Stimulated activated effector memory CD8-positive, alpha-beta T cell treated with anti-CD3 and anti-CD28 coated beads, Interleukin-12 subunit alpha, Interleukin-12 subunit beta, amount 100 ng/mL, for 72 hours (primary cell): Measurements from ENCODE around the gene GLB1L3.

ENCODE experiments used
- ATAC-seq: fragments of 150-1000 bp; cut with Tn5 transposase; 2 replicates; pipeline ENCODE4 v1.10.0; 2021
- DNase-seq, 2 donors: peaks; one replicate each; pipeline ENCODE4 v3.0.0; 2021 to 2022; ENCODE audit warnings: low spot score in 2 of 2
- H3K27ac Mint-ChIP-seq: one replicate; pipeline ENCODE4 v1.8.0; 2022; ENCODE audit warnings: mild to moderate bottlenecking, mixed read lengths
- H3K36me3 Mint-ChIP-seq: one replicate; pipeline ENCODE4 v1.8.0; 2022; ENCODE audit warnings: mild to moderate bottlenecking, mixed read lengths
- H3K4me1 Mint-ChIP-seq: one replicate; pipeline ENCODE4 v1.8.0; 2022; ENCODE audit warnings: mixed read lengths
- H3K4me3 Mint-ChIP-seq: one replicate; pipeline ENCODE4 v1.8.0; 2022; ENCODE audit warnings: mild to moderate bottlenecking, mixed read lengths
- H3K9me3 Mint-ChIP-seq: one replicate; pipeline ENCODE4 v1.8.0; 2022; ENCODE audit warnings: mixed read lengths

The GLB1L3 gene

DNA sequence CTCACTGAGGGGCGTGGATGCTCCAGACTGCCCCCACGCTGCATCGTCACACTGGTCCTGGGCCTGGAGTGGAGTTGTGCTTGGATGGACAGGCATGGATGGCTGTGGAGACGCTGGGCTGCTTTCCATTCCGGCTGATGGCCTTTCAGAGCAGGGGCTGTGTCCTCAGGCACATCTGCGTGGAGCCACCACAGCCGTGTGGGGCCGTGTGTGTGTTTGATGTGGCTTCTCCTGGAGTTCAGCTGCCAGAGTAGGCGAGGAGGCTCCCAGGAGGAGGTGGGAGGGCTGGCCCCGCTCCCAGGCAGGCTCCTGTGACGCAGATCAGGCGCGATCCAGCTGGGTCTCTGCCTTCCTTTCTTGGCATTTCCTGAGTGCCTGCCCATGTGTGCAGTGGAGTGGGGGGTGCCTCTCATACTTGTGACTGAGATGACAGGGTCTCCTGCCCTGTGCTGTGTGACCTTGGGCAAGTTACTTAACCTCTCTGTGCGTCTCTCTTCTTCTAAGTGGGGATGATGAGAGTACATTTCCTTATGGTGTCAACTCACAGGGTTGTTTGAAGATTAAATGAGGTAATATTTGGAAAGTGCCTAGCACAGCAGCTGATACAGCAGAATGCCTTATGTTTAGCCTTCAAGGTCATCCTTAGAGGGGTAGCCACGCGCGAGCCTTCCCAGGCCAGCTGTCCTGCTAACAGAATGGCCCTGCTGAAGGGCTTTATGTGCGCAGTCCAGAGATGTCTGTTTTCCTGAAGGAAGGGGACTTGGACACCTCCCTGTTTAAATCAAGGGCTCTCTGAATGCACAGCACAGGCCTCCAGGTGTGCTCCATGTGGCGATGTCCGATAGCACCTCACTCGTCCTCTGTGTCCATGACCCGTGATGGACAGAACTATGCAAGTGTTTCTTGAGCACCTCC is 89.1 kb downstream of the GLB1L3 start:
- no peak for DNase-seq
- H3K9me3 Mint-ChIP-seq = no peaks in the 10 kb centered on the region
- no peak for ATAC-seq
- H3K27ac Mint-ChIP-seq = no peak overlapping the region
- no peaks in the 10 kb centered on the region for H3K36me3 Mint-ChIP-seq
- H3K4me1 Mint-ChIP-seq = peaks cover 11% of the 10 kb centered on the region
- H3K4me3 Mint-ChIP-seq = no peak overlapping the region

DNA sequence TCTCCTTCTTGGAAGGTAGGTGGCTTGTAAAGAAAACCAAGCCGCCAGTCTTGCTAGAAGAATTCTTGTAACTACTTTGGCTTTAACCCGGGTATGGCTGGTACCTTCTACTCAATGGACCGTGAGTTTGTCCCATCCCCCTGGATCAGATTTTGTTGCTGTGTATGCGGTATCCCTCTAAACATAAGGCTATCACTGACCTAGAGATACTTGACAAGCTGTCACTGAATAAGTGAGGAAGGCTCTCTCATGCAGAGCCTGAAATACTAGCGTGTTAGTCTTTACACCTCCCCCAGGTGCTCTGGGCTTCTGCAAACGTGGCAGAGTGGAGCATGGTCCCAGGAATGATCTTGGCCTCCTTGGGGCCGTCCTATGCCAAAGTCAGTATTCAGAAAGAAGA is 90.1 kb downstream of the GLB1L3 start:
- no peak overlapping the region for H3K27ac Mint-ChIP-seq
- ATAC-seq (no peak), DNase-seq (no peak)
- peaks cover 10% of the 10 kb centered on the region for H3K4me1 Mint-ChIP-seq
- H3K36me3 Mint-ChIP-seq = no peaks in the 10 kb centered on the region
- H3K9me3 Mint-ChIP-seq = no peaks in the 10 kb centered on the region
- H3K4me3 Mint-ChIP-seq = no peak overlapping the region

DNA sequence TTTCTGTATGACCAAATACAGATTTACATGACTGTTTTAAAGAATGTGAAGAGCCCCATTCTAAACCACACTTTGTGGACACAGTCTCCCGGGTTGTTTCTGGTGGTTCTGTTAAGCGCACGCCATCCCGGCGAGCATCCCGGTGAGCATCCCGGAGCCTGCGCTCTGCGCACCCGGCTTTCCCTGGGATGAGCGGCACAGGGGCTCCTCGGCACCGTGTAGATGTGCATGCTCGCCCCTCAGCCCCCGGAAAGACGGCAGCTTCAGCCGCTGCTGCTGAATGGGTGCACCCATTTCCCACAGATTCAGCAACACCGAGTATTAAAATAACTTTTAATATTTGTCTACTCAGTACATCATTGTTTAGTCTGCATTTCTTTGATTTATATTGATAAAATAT is 91.6 kb downstream of the GLB1L3 start:
- Mint-ChIP-seq H3K27ac (no peak overlapping the region), H3K4me3 (no peak overlapping the region), H3K9me3 (no peaks in the 10 kb centered on the region), H3K36me3 (no peaks in the 10 kb centered on the region), H3K4me1 (no peaks in the 10 kb centered on the region)
- no peak for DNase-seq
- no peak for ATAC-seq
